ENCODE results near the gene C2CD2.

DNA sequence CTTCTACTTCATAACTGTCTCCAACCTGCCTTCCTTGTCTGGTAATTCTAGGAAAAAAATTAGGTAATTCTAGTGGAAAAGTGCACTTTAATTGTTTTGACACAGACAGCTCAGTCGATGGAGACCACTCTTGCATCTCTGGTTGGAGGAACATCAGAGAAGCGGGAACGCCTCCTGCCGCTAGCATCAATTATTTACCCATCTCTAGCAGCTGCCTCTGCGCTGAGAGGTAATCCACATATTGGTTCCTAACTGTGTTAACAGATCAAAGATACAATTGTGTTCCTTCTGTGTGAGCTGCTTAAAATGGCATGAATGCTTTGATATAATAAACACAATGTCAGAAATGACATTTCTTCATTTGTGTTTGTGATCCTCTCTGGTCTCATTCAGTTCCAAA, 33.3 kb downstream of the C2CD2 start:
- TF ChIP-seq BACH2 (CRISPR knock-in tag; IDR thresholded peaks at IDR 0.05; ENCODE audit: borderline replicate concordance), result no peak
- TF ChIP-seq CREB5 (CRISPR knock-in tag; IDR thresholded peaks at IDR 0.05; ENCODE audit: low read depth), result no peak
- no peak for TF ChIP-seq CSDC2 (CRISPR knock-in tag; IDR thresholded peaks at IDR 0.05)
- TF ChIP-seq PATZ1 (CRISPR knock-in tag; IDR thresholded peaks at IDR 0.05; ENCODE audit: borderline replicate concordance), result no peak
- TF ChIP-seq ESRRG (CRISPR knock-in tag; IDR thresholded peaks at IDR 0.05), result no peak
- no peak for TF ChIP-seq ZC3H10 (CRISPR knock-in tag; IDR thresholded peaks at IDR 0.05)
- TF ChIP-seq ZNF565 (CRISPR knock-in tag; conservative IDR thresholded peaks at IDR 0.05; ENCODE audit: low read depth), result no peak
- TF ChIP-seq ARNTL (CRISPR knock-in tag; IDR thresholded peaks at IDR 0.05; ENCODE audit: borderline replicate concordance, low read depth), result no peak
- no peak for TF ChIP-seq ZFP3 (CRISPR knock-in tag; IDR thresholded peaks at IDR 0.05)
- TF ChIP-seq TCF4 (CRISPR knock-in tag; IDR thresholded peaks at IDR 0.05; ENCODE audit: borderline replicate concordance), result no peak
- no peak for TF ChIP-seq ZNF70 (CRISPR knock-in tag; IDR thresholded peaks at IDR 0.05)
- TF ChIP-seq TOX (CRISPR knock-in tag; IDR thresholded peaks at IDR 0.05; ENCODE audit: borderline replicate concordance), result no peak
- TF ChIP-seq RARB (CRISPR knock-in tag; IDR thresholded peaks at IDR 0.05), result no peak
- no peak for TF ChIP-seq OSR1 (CRISPR knock-in tag; IDR thresholded peaks at IDR 0.05)

Data from SK-N-SH treated with all-trans-retinoic acid at 6 μM for 48 hours (cell line).